ENCODE data around the gene PEX11A. TPM values are rescaled to one million over a fixed set of nuclear protein-coding genes. Genes with fewer than 3 reads are reported as not detected.

The PEX11A gene
- total RNA-seq, 1 experiment from 2014 or later = 3.0 TPM

DNA sequence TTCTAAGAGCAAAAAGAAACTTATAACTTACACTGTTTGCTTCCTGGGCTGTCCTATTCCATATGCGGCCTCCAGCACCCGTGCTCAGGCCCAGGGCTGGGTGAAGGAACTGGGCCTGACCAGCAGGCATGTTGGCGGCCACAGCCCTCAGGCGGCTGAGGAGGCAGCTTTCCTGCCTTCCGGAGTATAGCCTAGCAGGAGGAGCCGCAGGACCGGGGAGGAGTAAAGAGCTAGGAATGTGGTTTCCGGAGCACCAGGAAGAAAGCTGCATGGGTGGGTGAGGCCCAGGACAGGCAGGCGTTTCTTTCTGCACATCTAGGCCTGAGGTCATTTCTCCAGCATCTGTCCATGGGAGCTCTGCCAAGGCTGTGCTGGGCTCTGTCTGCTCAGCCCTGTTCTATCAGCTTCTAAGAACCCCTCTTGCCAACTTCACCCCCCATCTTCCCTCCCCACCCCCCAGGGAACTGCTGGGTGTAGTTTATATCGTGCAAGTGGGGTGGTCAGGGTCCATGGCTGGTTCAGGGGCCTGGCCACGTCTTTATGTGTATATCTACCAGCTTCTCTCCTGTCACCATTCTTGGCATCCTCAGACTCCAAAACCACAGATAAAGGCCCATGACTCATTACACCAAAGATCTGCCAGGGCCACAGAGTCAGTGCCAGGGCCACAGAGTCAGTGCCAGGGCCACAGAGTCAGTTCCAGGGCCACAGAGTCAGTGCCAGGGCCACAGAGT, 27.5 kb downstream of the PEX11A start (continued):
- TF ChIP-seq, protein P1, sequence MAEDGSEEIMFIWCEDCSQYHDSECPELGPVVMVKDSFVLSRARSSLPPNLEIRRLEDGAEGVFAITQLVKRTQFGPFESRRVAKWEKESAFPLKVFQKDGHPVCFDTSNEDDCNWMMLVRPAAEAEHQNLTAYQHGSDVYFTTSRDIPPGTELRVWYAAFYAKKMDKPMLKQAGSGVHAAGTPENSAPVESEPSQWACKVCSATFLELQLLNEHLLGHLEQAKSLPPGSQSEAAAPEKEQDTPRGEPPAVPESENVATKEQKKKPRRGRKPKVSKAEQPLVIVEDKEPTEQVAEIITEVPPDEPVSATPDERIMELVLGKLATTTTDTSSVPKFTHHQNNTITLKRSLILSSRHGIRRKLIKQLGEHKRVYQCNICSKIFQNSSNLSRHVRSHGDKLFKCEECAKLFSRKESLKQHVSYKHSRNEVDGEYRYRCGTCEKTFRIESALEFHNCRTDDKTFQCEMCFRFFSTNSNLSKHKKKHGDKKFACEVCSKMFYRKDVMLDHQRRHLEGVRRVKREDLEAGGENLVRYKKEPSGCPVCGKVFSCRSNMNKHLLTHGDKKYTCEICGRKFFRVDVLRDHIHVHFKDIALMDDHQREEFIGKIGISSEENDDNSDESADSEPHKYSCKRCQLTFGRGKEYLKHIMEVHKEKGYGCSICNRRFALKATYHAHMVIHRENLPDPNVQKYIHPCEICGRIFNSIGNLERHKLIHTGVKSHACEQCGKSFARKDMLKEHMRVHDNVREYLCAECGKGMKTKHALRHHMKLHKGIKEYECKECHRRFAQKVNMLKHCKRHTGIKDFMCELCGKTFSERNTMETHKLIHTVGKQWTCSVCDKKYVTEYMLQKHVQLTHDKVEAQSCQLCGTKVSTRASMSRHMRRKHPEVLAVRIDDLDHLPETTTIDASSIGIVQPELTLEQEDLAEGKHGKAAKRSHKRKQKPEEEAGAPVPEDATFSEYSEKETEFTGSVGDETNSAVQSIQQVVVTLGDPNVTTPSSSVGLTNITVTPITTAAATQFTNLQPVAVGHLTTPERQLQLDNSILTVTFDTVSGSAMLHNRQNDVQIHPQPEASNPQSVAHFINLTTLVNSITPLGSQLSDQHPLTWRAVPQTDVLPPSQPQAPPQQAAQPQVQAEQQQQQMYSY (CRISPR knock-in tag; IDR thresholded peaks at IDR 0.05) = no peak
- TF ChIP-seq OVOL2 (CRISPR knock-in tag; IDR thresholded peaks at IDR 0.05; ENCODE audit: borderline replicate concordance) (no peak), ETV6 (CRISPR knock-in tag; IDR thresholded peaks at IDR 0.05) (no peak)
- TF ChIP-seq, protein P2, sequence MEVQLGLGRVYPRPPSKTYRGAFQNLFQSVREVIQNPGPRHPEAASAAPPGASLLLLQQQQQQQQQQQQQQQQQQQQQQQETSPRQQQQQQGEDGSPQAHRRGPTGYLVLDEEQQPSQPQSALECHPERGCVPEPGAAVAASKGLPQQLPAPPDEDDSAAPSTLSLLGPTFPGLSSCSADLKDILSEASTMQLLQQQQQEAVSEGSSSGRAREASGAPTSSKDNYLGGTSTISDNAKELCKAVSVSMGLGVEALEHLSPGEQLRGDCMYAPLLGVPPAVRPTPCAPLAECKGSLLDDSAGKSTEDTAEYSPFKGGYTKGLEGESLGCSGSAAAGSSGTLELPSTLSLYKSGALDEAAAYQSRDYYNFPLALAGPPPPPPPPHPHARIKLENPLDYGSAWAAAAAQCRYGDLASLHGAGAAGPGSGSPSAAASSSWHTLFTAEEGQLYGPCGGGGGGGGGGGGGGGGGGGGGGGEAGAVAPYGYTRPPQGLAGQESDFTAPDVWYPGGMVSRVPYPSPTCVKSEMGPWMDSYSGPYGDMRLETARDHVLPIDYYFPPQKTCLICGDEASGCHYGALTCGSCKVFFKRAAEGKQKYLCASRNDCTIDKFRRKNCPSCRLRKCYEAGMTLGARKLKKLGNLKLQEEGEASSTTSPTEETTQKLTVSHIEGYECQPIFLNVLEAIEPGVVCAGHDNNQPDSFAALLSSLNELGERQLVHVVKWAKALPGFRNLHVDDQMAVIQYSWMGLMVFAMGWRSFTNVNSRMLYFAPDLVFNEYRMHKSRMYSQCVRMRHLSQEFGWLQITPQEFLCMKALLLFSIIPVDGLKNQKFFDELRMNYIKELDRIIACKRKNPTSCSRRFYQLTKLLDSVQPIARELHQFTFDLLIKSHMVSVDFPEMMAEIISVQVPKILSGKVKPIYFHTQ (CRISPR knock-in tag; IDR thresholded peaks at IDR 0.05) = no peak

DNA sequence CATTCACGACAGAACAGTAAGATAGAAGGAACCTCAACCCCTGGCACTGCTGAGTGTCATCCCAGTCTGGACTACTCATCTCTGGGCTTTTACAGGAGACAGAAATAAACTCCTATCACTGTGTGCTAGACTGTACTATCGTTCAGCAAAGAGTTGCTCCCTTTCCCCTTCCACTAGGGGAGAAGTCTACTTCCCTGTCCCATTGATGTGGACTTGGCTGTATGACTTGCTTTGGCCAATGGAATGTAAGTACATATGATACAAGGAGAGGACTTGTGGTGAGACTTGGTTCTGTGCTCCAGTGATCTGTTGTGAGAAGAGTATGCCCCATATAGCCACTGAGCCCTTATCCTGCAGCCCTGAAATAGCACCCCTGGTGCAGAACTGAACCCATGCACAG, 30.0 kb downstream of the PEX11A start:
- peaks cover 10% of the 10 kb centered on the region for H3K4me1 Mint-ChIP-seq
- no peaks in the 10 kb centered on the region for H3K36me3 Mint-ChIP-seq
- no peak overlapping the region for H3K4me3 Mint-ChIP-seq
- H3K9me3 Mint-ChIP-seq = peaks cover 4% of the 10 kb centered on the region
- CTCF ChIA-PET = interaction anchor here (0.9 to 5.0 kb wide), 2 partner anchors 12 to 13 kb away, joined by 3 to 33 read pairs; no protein-coding TSS in a partner anchor
- peaks cover 40% of the 10 kb centered on the region for H3K27me3 Mint-ChIP-seq (ENCODE audit: low read depth)
- TF ChIP-seq, protein P2 (CRISPR knock-in tag; IDR thresholded peaks at IDR 0.05) = no peak
- TF ChIP-seq GTF2I (CRISPR knock-in tag; conservative IDR thresholded peaks at IDR 0.05) (no peak), FOXP1 (CRISPR knock-in tag; IDR thresholded peaks at IDR 0.05; ENCODE audit: borderline replicate concordance) (no peak), ESRRA (CRISPR knock-in tag; IDR thresholded peaks at IDR 0.05; ENCODE audit: borderline replicate concordance) (no peak), HMGA2 (CRISPR knock-in tag; IDR thresholded peaks at IDR 0.05) (no peak), ZNF423 (CRISPR knock-in tag; IDR thresholded peaks at IDR 0.05) (no peak), FOXJ3 (CRISPR knock-in tag; IDR thresholded peaks at IDR 0.05; ENCODE audit: borderline replicate concordance) (no peak), ZNF219 (CRISPR knock-in tag; IDR thresholded peaks at IDR 0.05; ENCODE audit: borderline replicate concordance) (no peak), ZNF121 (CRISPR knock-in tag; IDR thresholded peaks at IDR 0.05) (no peak), GRHL2 (CRISPR knock-in tag; IDR thresholded peaks at IDR 0.05; ENCODE audit: insufficient replicate concordance, severe bottlenecking) (no peak), NFE2L1 (CRISPR knock-in tag; IDR thresholded peaks at IDR 0.05) (no peak), SMAD4 (CRISPR knock-in tag; IDR thresholded peaks at IDR 0.05) (no peak), ZNF138 (CRISPR knock-in tag; conservative IDR thresholded peaks at IDR 0.05) (no peak), MXD4 (CRISPR knock-in tag; IDR thresholded peaks at IDR 0.05; ENCODE audit: borderline replicate concordance) (no peak), PRRX2 (CRISPR knock-in tag; IDR thresholded peaks at IDR 0.05) (no peak), NR2C2 (CRISPR knock-in tag; IDR thresholded peaks at IDR 0.05) (no peak), CREB1 (CRISPR knock-in tag; IDR thresholded peaks at IDR 0.05) (no peak)
- TF ChIP-seq, protein P3, sequence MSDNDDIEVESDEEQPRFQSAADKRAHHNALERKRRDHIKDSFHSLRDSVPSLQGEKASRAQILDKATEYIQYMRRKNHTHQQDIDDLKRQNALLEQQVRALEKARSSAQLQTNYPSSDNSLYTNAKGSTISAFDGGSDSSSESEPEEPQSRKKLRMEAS (CRISPR knock-in tag; IDR thresholded peaks at IDR 0.05) = no peak
- TF ChIP-seq, protein P4, sequence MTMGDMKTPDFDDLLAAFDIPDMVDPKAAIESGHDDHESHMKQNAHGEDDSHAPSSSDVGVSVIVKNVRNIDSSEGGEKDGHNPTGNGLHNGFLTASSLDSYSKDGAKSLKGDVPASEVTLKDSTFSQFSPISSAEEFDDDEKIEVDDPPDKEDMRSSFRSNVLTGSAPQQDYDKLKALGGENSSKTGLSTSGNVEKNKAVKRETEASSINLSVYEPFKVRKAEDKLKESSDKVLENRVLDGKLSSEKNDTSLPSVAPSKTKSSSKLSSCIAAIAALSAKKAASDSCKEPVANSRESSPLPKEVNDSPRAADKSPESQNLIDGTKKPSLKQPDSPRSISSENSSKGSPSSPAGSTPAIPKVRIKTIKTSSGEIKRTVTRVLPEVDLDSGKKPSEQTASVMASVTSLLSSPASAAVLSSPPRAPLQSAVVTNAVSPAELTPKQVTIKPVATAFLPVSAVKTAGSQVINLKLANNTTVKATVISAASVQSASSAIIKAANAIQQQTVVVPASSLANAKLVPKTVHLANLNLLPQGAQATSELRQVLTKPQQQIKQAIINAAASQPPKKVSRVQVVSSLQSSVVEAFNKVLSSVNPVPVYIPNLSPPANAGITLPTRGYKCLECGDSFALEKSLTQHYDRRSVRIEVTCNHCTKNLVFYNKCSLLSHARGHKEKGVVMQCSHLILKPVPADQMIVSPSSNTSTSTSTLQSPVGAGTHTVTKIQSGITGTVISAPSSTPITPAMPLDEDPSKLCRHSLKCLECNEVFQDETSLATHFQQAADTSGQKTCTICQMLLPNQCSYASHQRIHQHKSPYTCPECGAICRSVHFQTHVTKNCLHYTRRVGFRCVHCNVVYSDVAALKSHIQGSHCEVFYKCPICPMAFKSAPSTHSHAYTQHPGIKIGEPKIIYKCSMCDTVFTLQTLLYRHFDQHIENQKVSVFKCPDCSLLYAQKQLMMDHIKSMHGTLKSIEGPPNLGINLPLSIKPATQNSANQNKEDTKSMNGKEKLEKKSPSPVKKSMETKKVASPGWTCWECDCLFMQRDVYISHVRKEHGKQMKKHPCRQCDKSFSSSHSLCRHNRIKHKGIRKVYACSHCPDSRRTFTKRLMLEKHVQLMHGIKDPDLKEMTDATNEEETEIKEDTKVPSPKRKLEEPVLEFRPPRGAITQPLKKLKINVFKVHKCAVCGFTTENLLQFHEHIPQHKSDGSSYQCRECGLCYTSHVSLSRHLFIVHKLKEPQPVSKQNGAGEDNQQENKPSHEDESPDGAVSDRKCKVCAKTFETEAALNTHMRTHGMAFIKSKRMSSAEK (CRISPR knock-in tag; IDR thresholded peaks at IDR 0.05; ENCODE audit: borderline replicate concordance) = no peak
- ATAC-seq = no peak
- POLR2A ChIA-PET = no interaction called here
- no peak for DNase-seq (ENCODE audit: low spot score)
- H3K27ac Mint-ChIP-seq = no peak overlapping the region
